IPS-20b (cell line): ENCODE measurements around the gene ANO10.

Experiments used
- H3K27ac ChIP-seq: one replicate; pipeline ENCODE4 v1.5.1; 2013; ENCODE audit warnings: low read length
- H3K27me3 ChIP-seq: 2 replicates; pipeline ENCODE4 v1.6.1; 2013; ENCODE audit warnings: mild to moderate bottlenecking, low read length, inconsistent platforms; ENCODE audit not compliant: insufficient read depth
- H3K36me3 ChIP-seq: 2 replicates; pipeline ENCODE4 v1.6.1; 2013; ENCODE audit warnings: low read depth, mild to moderate bottlenecking, inconsistent platforms, low read length, moderate library complexity; ENCODE audit not compliant: insufficient read depth
- H3K4me1 ChIP-seq: 2 replicates; pipeline ENCODE4 v1.6.1; 2013; ENCODE audit warnings: mild to moderate bottlenecking, control low read depth, inconsistent platforms, low read length, moderate library complexity; ENCODE audit not compliant: insufficient read depth
- H3K4me3 ChIP-seq: 2 replicates; pipeline ENCODE4 v1.5.1; 2013; ENCODE audit warnings: mild to moderate bottlenecking, low read length, inconsistent platforms
- H3K9ac ChIP-seq: 2 replicates; pipeline ENCODE4 v1.6.1; 2013; ENCODE audit warnings: low read depth, mild to moderate bottlenecking, inconsistent platforms, low read length, moderate library complexity
- H3K9me3 ChIP-seq: 2 replicates; pipeline ENCODE4 v1.6.1; 2013; ENCODE audit warnings: mild to moderate bottlenecking, low read depth, low read length, inconsistent platforms; ENCODE audit not compliant: insufficient read depth

Gene ANO10

DNA sequence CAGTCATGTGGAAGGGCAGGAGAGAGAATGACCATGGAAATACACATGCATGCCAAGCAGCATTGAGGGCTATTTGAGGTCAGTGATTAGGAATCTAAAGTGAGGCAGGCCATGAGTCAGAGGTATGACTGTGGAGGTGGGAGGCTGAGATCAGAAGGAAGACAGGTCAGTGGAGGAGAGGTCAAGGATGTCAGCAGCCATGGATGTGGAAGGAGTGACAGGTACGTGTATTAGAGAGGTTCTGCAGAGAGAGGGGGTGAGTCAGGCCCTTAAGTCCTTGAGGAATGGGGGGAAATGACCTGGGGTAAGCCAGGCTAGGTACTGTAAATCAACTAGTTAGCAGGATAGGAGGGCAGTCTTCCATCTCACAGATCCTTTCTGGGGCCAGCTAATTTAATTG, 166.6 kb downstream of the ANO10 start:
- Histone ChIP-seq H3K9ac (no peak overlapping the region), H3K27me3 (no peaks in the 10 kb centered on the region), H3K27ac (no peak overlapping the region), H3K4me1 (no peaks in the 10 kb centered on the region; the same call in 1 of the 2 replicates), H3K9me3 (no peaks in the 10 kb centered on the region), H3K36me3 (no peaks in the 10 kb centered on the region), H3K4me3 (no peak overlapping the region)

DNA sequence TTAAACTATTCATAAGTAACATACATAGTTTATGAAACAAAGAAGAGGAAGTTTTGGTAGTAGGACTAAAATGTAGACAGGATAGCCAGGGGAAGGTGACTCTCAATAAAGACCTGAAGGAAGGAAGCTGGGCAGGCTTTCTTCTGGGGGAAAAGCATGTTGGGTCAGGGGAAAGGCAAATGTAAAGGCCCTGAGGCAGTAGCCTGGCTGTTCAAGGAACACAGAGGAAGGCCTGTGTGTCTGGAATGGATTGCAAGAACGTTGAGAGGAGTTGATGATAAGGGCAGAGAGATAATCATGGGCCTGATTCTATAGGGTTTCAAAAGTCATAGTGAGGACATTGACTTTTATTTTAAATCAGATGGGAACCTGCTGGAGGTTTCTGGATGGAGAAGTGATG, 167.8 kb downstream of the ANO10 start:
- no peak overlapping the region for H3K4me3 ChIP-seq
- H3K27me3 ChIP-seq, result no peaks in the 10 kb centered on the region
- H3K9me3 ChIP-seq, result no peaks in the 10 kb centered on the region
- H3K36me3 ChIP-seq, result no peaks in the 10 kb centered on the region
- H3K4me1 ChIP-seq, result no peaks in the 10 kb centered on the region
- no peak overlapping the region for H3K9ac ChIP-seq
- no peak overlapping the region for H3K27ac ChIP-seq

DNA sequence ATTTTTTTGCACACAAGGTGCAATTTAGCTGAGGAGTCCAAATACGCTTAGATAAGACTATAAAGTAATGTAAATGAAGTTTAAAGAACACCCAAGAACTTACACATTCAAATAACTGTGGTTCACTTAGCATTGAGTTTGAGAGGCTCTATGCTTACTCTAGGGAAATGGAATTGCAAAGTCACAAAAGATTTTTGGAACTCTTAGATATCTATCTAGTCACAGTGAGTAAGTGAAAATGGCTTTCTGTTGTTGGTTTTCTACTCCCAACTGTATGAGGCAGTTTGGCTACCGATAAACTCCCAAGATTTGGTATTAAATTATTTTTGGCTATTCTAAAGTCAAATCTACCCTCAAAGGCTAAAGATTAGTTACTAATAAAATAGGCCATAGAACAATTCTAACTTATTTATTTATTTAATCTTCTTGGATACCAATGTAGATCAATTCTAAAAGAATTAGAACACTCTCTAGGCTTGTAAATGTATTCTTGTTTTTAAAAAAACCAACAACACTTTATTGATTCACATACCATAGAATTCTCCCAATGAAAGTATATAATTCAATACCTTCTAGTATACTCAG, 170.0 kb downstream of the ANO10 start:
- Histone ChIP-seq H3K9me3 (no peaks in the 10 kb centered on the region), H3K4me3 (no peak overlapping the region), H3K27ac (no peak overlapping the region), H3K9ac (no peak overlapping the region), H3K36me3 (no peaks in the 10 kb centered on the region), H3K27me3 (no peaks in the 10 kb centered on the region), H3K4me1 (no peaks in the 10 kb centered on the region)

DNA sequence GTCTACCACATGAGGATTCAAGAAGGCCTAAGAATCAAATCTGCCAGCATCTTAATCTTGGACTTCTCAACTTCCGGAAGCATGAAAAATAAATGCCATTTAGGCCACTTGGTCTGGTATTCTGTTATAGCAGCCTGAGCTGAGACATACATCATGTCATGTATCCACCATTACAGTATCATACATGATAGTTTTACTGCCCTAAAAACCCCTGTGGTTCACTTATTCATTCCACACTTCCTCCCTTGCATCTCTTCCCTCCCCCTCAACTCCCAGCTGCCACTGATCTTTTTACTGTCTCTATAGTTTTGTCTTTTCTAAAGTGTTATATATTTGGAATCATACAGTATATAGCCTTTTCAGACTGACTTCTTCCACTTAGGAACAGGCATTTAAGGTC, 173.7 kb downstream of the ANO10 start:
- Histone ChIP-seq H3K27me3 (no peaks in the 10 kb centered on the region), H3K36me3 (no peaks in the 10 kb centered on the region), H3K9ac (no peak overlapping the region), H3K4me1 (no peaks in the 10 kb centered on the region), H3K27ac (no peak overlapping the region), H3K9me3 (no peaks in the 10 kb centered on the region), H3K4me3 (no peak overlapping the region)

DNA sequence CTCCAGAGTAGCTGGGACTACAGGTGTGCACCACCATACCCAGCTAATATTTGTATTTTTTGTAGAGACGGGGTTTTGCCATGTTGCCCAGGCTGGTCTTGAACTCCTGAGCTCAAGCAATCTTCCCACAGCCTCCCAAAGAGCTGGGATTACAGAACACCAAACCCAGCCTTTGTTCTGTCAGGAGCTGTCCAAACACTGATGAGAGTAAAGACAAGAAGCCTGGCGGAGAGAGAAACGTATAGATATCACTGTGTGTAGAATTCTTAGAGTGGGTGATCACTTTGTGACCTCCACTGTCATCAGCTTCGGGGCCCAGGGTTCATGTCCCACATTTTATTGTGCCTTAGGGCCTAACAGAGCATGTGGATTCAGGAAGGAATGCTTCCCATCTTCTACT, 176.0 kb downstream of the ANO10 start:
- no peak overlapping the region for H3K27ac ChIP-seq
- H3K4me3 ChIP-seq, result no peak overlapping the region
- H3K9ac ChIP-seq, result no peak overlapping the region

DNA sequence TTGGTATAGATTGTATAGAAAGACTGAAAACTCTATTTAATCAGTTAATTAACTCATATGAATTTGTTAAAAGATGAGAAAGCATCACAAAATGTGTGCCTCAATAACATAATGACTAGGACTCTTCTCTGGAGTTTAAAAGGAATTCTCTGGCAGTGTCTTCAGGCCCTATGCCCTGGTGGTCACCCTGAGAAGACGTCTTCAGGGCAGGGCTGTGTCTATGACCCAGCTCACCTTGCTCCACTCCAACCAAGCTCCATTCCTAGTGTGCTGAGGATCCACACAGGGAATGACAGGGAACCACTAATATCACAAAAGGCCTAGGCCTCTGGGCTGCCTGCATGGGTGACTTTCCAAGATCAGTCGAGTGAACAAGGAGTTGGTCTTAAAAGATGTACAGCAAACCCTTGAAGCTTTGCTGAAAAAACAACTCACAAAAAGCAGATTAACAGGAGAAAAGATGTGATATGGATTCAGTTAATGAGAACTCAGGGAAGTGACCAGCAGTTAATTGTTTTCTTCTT, 178.9 kb downstream of the ANO10 start:
- Histone ChIP-seq H3K4me1 (no peaks in the 10 kb centered on the region), H3K36me3 (no peaks in the 10 kb centered on the region), H3K4me3 (no peak overlapping the region), H3K9ac (no peak overlapping the region), H3K27me3 (no peaks in the 10 kb centered on the region), H3K9me3 (0 out of 2 replicates have a peak, but pooled peaks cover 6% of the 10 kb centered on the region), H3K27ac (no peak overlapping the region)

More for the DNA sequence above, 176.0 kb downstream of the ANO10 start:
- Histone ChIP-seq H3K36me3 (no peaks in the 10 kb centered on the region), H3K4me1 (no peaks in the 10 kb centered on the region), H3K9me3 (0 out of 2 replicates have a peak, but pooled peaks cover under 1% of the 10 kb centered on the region), H3K27me3 (no peaks in the 10 kb centered on the region)

DNA sequence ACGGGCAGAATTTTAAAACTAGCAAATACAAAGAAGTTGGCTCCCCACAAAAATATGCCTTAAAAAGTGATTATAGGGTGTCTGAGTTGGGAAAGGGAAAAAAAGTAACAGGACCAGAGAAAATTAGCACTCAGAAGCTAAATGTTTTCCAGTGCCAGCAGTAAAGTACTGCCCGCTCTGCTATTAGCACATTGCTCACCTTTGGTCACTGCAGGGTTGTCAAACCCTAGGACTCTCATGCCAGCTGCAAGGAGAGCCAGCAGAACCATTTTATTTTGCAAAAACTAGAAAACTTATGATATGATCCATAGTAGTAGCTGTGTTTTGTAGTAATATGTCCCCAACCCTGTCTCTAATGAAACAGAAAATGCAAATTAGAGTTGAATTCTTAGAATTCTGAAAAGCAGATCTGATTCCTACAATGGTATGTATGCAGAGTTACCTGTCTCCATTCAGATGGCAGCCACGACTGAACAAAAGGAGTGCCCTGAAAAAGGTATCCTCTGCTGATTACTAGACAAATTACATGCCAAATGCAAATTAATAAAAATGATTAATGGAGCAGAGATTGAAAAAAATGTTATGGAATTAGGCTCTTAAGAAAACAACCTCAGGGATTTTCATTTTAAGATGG, 185.2 kb downstream of the ANO10 start:
- Histone ChIP-seq H3K9ac (no peak overlapping the region), H3K27me3 (no peaks in the 10 kb centered on the region), H3K4me1 (peaks cover 14% of the 10 kb centered on the region), H3K4me3 (no peak overlapping the region), H3K36me3 (peaks cover 7% of the 10 kb centered on the region), H3K27ac (no peak overlapping the region), H3K9me3 (0 out of 2 replicates have a peak, but pooled peaks cover 6% of the 10 kb centered on the region)

DNA sequence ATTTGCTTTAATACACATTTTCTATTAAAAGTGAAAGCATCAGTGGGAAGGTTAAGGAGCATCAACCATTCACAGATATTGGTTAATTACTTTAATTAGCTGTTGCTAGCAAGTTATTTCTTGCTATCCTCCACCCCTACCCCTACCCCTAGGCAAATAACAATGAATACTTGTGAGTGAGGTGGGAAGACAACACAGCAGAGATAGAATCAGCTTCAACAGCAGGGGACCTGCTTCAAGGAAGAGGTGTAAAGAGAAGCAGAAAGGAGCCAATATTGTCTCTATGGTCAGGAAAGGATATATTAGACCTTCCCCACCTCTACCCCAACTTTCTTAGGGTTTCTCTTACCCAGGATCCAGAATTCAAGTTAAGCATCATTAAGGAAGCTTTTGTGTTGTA, 186.1 kb downstream of the ANO10 start:
- Histone ChIP-seq H3K4me3 (no peak overlapping the region), H3K9ac (no peak overlapping the region), H3K9me3 (0 out of 2 replicates have a peak, but pooled peaks cover 4% of the 10 kb centered on the region)

DNA sequence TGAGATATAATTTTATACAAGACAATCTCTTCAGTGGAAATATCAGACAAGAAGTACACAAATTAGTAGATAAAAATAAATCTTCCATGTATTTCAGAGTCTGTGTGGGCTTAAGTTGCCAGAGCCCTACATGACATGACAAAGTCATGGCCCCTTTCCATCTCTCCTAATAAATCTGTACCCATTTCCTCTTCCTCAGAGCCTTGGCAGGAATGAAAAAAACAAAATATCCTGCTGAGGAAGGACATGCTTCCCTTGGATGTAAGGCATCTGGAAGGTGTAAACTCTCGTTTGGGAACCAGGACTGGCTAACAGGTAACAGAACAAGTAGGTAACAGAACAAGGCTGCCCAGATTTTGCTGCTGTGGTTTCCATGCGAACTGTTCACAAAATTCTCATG, 187.4 kb downstream of the ANO10 start:
- Histone ChIP-seq H3K27me3 (no peaks in the 10 kb centered on the region), H3K4me1 (peaks cover 14% of the 10 kb centered on the region), H3K4me3 (no peak overlapping the region), H3K9me3 (no peaks in the 10 kb centered on the region), H3K36me3 (peaks cover 14% of the 10 kb centered on the region), H3K9ac (no peak overlapping the region), H3K27ac (no peak overlapping the region)

More for the DNA sequence above, 186.1 kb downstream of the ANO10 start:
- H3K27me3 ChIP-seq, result no peaks in the 10 kb centered on the region
- peaks cover 14% of the 10 kb centered on the region for H3K4me1 ChIP-seq
- H3K36me3 ChIP-seq, result peaks cover 14% of the 10 kb centered on the region
- H3K27ac ChIP-seq, result no peak overlapping the region

DNA sequence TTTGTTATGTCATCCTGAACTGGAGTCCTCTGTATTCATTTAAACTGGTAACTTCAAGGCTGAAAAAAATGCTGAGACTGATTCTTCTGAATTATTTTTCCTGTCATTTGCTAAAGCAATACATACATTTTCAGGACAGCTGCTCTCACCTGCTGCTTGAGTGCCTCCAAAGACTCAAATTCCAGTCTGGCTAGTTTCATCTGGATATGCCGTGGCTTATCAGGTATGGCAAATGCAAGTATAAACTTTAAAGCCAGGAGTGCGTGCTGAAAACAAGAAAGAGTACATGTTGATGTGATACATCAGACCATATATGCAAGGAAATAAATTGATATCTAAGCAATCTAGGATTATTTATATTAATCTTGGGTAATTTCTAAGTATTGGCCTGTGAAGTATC, 189.3 kb downstream of the ANO10 start:
- no peak overlapping the region for H3K27ac ChIP-seq
- no peaks in the 10 kb centered on the region for H3K27me3 ChIP-seq
- no peak overlapping the region for H3K4me3 ChIP-seq

DNA sequence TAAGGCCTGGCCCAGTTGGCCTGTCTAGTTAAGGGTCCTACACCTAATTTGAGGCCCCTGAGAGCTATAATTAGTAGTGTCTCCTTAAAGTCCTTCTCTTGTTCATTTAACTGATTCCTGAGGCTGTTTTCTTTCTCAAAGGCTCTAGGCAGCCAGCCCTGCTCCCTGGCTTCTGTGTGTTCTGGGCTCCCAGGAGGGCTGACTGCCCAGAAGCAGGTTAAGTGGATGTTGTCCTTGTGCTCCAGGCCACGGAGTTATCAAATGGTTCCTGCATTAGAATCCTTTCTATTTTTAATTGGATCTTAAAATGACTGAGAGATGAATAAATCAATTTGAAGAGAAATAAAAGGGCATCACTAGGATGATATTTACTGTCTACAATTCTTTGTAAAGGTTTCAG, 195.4 kb downstream of the ANO10 start:
- H3K4me3 ChIP-seq, result no peak overlapping the region
- peaks cover 4% of the 10 kb centered on the region for H3K36me3 ChIP-seq
- no peaks in the 10 kb centered on the region for H3K27me3 ChIP-seq
- no peaks in the 10 kb centered on the region for H3K9me3 ChIP-seq
- no peak overlapping the region for H3K27ac ChIP-seq
- no peak overlapping the region for H3K9ac ChIP-seq
- H3K4me1 ChIP-seq, result peaks cover 7% of the 10 kb centered on the region; the same call in 1 of the 2 replicates

More for the DNA sequence above, 189.3 kb downstream of the ANO10 start:
- Histone ChIP-seq H3K9ac (no peak overlapping the region), H3K9me3 (no peaks in the 10 kb centered on the region), H3K4me1 (peaks cover 14% of the 10 kb centered on the region), H3K36me3 (peaks cover 14% of the 10 kb centered on the region)

DNA sequence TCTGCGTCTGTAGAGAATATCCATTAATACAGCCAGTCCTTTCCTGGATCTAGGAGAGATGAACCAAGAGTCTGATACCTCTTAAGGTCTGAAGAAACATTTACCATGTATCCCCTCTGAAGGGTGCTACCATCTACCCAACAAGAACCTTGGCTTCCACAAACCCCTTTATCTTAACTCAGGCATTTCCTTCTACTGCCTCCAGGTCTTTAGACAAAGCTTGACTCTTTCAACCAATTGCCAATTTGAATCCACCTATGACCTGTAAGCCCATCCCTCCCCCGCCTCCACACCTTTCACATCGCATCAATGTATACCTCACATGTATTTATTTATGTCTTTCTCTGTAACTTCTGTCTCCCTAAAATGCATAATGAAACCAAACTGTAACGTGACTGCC, 196.0 kb downstream of the ANO10 start:
- Histone ChIP-seq H3K27me3 (no peaks in the 10 kb centered on the region), H3K27ac (no peak overlapping the region), H3K36me3 (no peaks in the 10 kb centered on the region), H3K9ac (no peak overlapping the region), H3K4me1 (peaks cover 7% of the 10 kb centered on the region; the same call in 1 of the 2 replicates), H3K9me3 (no peaks in the 10 kb centered on the region), H3K4me3 (no peak overlapping the region)
